ENCODE results near the gene TWF2.

TWF2 gene

DNA sequence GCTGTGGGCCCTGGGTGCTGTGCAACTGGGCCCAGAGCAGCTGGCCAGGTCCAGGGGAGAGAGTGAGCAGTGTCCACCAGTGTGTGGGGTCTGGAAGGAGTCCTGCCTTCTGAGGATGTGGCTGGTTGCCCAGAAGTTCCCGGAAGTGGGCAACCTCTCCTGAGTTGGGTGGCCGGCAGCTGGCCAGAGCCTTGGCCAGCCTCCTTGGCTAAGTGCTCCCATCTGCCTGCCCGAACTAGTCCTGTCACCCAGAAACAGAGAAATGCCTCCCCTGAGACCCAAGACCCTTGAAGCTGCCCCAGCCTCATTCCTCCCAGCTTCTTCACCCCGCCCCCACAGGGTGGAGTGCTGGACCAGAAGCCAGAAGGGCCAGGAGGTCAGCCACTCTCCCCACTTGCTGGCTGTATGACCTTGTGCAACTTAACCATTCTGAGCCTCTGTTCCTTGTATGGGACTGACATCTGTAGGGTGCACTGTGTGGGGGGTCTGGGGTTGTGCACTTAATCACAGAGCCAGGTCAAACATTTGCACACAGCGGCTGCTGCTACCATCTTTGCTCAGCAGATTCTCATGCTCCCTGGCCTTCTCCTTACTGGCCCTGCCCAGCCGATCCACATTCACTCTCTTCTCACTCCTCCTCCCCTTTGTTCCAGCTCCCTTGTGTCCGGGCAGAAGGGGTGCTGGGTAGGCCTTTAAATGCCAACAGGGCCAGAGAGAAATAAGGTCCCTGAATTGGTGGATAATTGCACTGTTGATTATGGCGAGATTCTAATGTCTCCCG, 48.5 kb downstream of the TWF2 start:
- H3K4me3 ChIP-seq (ENCODE audit: low read length) = no peak overlapping the region
- TF ChIP-seq, protein P1, sequence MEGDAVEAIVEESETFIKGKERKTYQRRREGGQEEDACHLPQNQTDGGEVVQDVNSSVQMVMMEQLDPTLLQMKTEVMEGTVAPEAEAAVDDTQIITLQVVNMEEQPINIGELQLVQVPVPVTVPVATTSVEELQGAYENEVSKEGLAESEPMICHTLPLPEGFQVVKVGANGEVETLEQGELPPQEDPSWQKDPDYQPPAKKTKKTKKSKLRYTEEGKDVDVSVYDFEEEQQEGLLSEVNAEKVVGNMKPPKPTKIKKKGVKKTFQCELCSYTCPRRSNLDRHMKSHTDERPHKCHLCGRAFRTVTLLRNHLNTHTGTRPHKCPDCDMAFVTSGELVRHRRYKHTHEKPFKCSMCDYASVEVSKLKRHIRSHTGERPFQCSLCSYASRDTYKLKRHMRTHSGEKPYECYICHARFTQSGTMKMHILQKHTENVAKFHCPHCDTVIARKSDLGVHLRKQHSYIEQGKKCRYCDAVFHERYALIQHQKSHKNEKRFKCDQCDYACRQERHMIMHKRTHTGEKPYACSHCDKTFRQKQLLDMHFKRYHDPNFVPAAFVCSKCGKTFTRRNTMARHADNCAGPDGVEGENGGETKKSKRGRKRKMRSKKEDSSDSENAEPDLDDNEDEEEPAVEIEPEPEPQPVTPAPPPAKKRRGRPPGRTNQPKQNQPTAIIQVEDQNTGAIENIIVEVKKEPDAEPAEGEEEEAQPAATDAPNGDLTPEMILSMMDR (IDR thresholded peaks at IDR 0.05; ENCODE audit: insufficient read depth, low read depth, low read length, missing control alignments) = no peak
- no peak for DNase-seq (ENCODE audit: low read depth)

GRCh38 chr3:52188556-52188955, 50.4 kb downstream of the TWF2 start:
- TF ChIP-seq, protein P1 (IDR thresholded peaks at IDR 0.05; ENCODE audit: insufficient read depth, low read depth, low read length, missing control alignments) = no peak
- no peak overlapping the region for H3K4me3 ChIP-seq (ENCODE audit: low read length)
- no peak for DNase-seq (ENCODE audit: low read depth)

GRCh38 chr3:52186729-52187128, 52.2 kb downstream of the TWF2 start:
- H3K4me3 ChIP-seq (ENCODE audit: low read length) = no peak overlapping the region
- DNase-seq (ENCODE audit: low read depth) = no peak
- TF ChIP-seq, protein P1 (IDR thresholded peaks at IDR 0.05; ENCODE audit: insufficient read depth, low read depth, low read length, missing control alignments) = no peak

- H3K4me3 ChIP-seq (ENCODE audit: low read length) = no peak overlapping the region
- DNase-seq (ENCODE audit: low read depth) = no peak
- TF ChIP-seq, protein P1 (IDR thresholded peaks at IDR 0.05; ENCODE audit: insufficient read depth, low read depth, low read length, missing control alignments) = no peak
Observed at GRCh38 chr3:52185837-52186236, 53.1 kb downstream of the TWF2 start.

GRCh38 chr3:52185311-52185710, 53.6 kb downstream of the TWF2 start:
- no peak overlapping the region for H3K4me3 ChIP-seq (ENCODE audit: low read length)
- TF ChIP-seq, protein P1 (IDR thresholded peaks at IDR 0.05; ENCODE audit: insufficient read depth, low read depth, low read length, missing control alignments) = no peak
- no peak for DNase-seq (ENCODE audit: low read depth)

DNA sequence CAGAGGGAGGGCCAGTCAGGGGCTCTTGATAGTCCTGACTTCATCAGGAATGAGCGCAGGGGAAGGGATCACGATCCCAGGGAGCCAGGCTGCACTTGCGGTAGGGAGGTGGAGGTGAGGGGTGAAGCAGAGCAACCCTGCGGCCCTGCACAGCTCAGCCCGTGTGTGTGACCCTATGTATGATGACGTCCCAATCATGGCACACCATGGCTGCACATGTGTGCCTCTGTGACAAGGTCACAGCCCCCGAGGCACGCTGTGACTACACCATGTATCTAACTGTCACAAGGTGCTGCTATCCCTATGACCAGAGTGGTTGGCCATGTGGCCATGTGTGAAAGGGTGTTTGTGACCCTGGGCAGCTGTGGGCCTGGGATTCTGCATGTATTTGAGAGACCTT, 54.3 kb downstream of the TWF2 start:
- TF ChIP-seq, protein P1 (IDR thresholded peaks at IDR 0.05; ENCODE audit: insufficient read depth, low read depth, low read length, missing control alignments) = no peak
- no peak overlapping the region for H3K4me3 ChIP-seq (ENCODE audit: low read length)
- DNase-seq (ENCODE audit: low read depth) = no peak

Data from epithelial cell of esophagus (primary cell).